H1 (cell line): ENCODE data around the gene DNAJC22. TPM values are rescaled to one million over a fixed set of nuclear protein-coding genes. Genes with fewer than 3 reads are reported as not detected.

Experiments used
- CHD7 ChIP-seq: fragments of 300-600 bp; sonication (generic); IDR thresholded peaks from 2 replicates; pipeline ENCODE4 v1.7.1; 2012; ENCODE audit warnings: low read length, moderate library complexity, mild to moderate bottlenecking, inconsistent platforms; ENCODE audit not compliant: insufficient replicate concordance
- CREB1 ChIP-seq: IDR thresholded peaks from 2 replicates; pipeline ENCODE4 v1.6.1; 2012; ENCODE audit warnings: inconsistent platforms
- CTBP2 ChIP-seq: IDR thresholded peaks from 2 replicates; pipeline ENCODE4 v1.7.0; 2011; ENCODE audit warnings: borderline replicate concordance, mild to moderate bottlenecking, moderate library complexity, mixed read lengths, low read length; ENCODE audit not compliant: insufficient read depth, insufficient read length
- EZH2 ChIP-seq: fragments of 200-600 bp; sonication (generic); IDR thresholded peaks from 2 replicates; pipeline ENCODE4 v1.7.1; 2012; ENCODE audit warnings: low read depth, mild to moderate bottlenecking, moderate library complexity, low read length, inconsistent platforms; ENCODE audit not compliant: severe bottlenecking
- HDAC6 ChIP-seq: IDR thresholded peaks from one replicate; pipeline ENCODE4 v1.7.1; 2012; ENCODE audit warnings: low read depth, mild to moderate bottlenecking, inconsistent platforms, low read length, moderate library complexity
- MAFK ChIP-seq: IDR thresholded peaks from 2 replicates; pipeline ENCODE4 v1.6.1; 2012; ENCODE audit warnings: low read depth, mild to moderate bottlenecking, improper control_type of control experiment, low read length
- PHF8 ChIP-seq: fragments of 200-600 bp; sonication (generic); conservative IDR thresholded peaks from 2 replicates; pipeline ENCODE4 v1.7.1; 2012; ENCODE audit warnings: low read depth, mild to moderate bottlenecking, inconsistent platforms, low read length, moderate library complexity
- POLR2A ChIP-seq, 2 experiments: IDR thresholded peaks; 1 replicate in 1 of 2; 2 replicates in 1 of 2; pipeline ENCODE4 v1.6.1; 2011; ENCODE audit warnings: low read depth in 2 of 2, low read length in 2 of 2, mild to moderate bottlenecking in 2 of 2; ENCODE audit errors: control extremely low read depth in 1 of 2
- RBBP5 ChIP-seq: IDR thresholded peaks from 2 replicates; pipeline ENCODE4 v1.7.1; 2012; ENCODE audit warnings: low read depth, mild to moderate bottlenecking, inconsistent platforms, low read length, moderate library complexity, borderline replicate concordance
- SUZ12 ChIP-seq: fragments of 200-600 bp; sonication (generic); IDR thresholded peaks from 2 replicates; pipeline ENCODE4 v1.6.1; 2012; ENCODE audit warnings: mild to moderate bottlenecking, inconsistent platforms, low read length, moderate library complexity, mixed read lengths
- polyA plus RNA-seq, 7 experiments: library from polyadenylated mRNA; depleted of rRNA in 3 of 7; stranded (reverse) in 5 of 7; unstranded in 2 of 7; fragments of >200 nt in 5 of 7; fragments of 200-250 nt in 2 of 7; gene quantifications; 1 replicate in 5 of 7; 2 replicates in 1 of 7; 4 replicates in 1 of 7; pipeline versions ENCODE4 v1.2.1 to v1.2.3, GENCODE V29; 2011 to 2013; ENCODE audit warnings: missing spikeins in 2 of 7, mixed read lengths in 2 of 7
- total RNA-seq: library from RNA; stranded (reverse); fragmentation: NEBNext Ultra II Directional; extraction: Animal tissue kit (Norgen Biotek cat#: 25700); gene quantifications from 2 replicates; pipeline ENCODE4 v1.2.1, GENCODE V29; 2021

The DNAJC22 gene
- total and polyA plus RNA-seq, 2 of the 8 experiments (the other 6 are each of a cell fraction or from before 2014, with no cell fraction given) = 0.20 to 0.39 TPM

- TF ChIP-seq CHD7 (no peak), SUZ12 (peak; percentile 91), HDAC6 (no peak), EZH2 (peak; percentile 91), POLR2A (IDR thresholded peaks at IDR 0.05; ENCODE audit: control extremely low read depth in 1 of 2, low read depth in 2 of 2, low read length in 2 of 2) (no peak), CREB1 (no peak), PHF8 (no peak), RBBP5 (peak; percentile 68; the same call in 1 of the 2 replicates), CTBP2 (peak; percentile 81), MAFK (no peak)
Measured at GRCh38 chr12:49345825-49346658, 646 bp upstream of the DNAJC22 start (continued).
